IPS-18c (cell line): ENCODE data around the gene ADGRB3.

Experiments
- H3K4me3 ChIP-seq: 2 replicates; pipeline ENCODE4 v1.7.0; 2013; ENCODE audit warnings: low read depth, mild to moderate bottlenecking, low read length, moderate library complexity; ENCODE audit not compliant: insufficient read depth
- H3K9me3 ChIP-seq: one replicate; pipeline ENCODE4 v1.6.1; 2013; ENCODE audit warnings: mild to moderate bottlenecking, low read length, moderate library complexity; ENCODE audit not compliant: control insufficient read depth, insufficient read depth

ADGRB3 gene

GRCh38 chr6:69138148-69138547 is 503.1 kb downstream of the ADGRB3 start:
- Histone ChIP-seq H3K9me3 (no peaks in the 10 kb centered on the region), H3K4me3 (no peak overlapping the region)

GRCh38 chr6:69138893-69139494 is 503.9 kb downstream of the ADGRB3 start:
- H3K9me3 ChIP-seq: no peaks in the 10 kb centered on the region
- H3K4me3 ChIP-seq: no peak overlapping the region

- H3K9me3 ChIP-seq: no peaks in the 10 kb centered on the region
Measured at GRCh38 chr6:69145062-69145461, 510.0 kb downstream of the ADGRB3 start.

GRCh38 chr6:69146385-69146784 is 511.3 kb downstream of the ADGRB3 start:
- no peaks in the 10 kb centered on the region for H3K9me3 ChIP-seq

More at GRCh38 chr6:69145062-69145461, 510.0 kb downstream of the ADGRB3 start:
- no peak overlapping the region for H3K4me3 ChIP-seq

GRCh38 chr6:69155467-69155866 is 520.4 kb downstream of the ADGRB3 start:
- Histone ChIP-seq H3K9me3 (no peaks in the 10 kb centered on the region), H3K4me3 (no peak overlapping the region)

More at GRCh38 chr6:69146385-69146784, 511.3 kb downstream of the ADGRB3 start:
- H3K4me3 ChIP-seq: no peak overlapping the region

- H3K4me3 ChIP-seq: no peak overlapping the region
- no peaks in the 10 kb centered on the region for H3K9me3 ChIP-seq
Measured at GRCh38 chr6:69162811-69163210, 527.7 kb downstream of the ADGRB3 start.

- Histone ChIP-seq H3K9me3 (no peaks in the 10 kb centered on the region), H3K4me3 (no peak overlapping the region)
Measured at GRCh38 chr6:69164564-69165229, 529.6 kb downstream of the ADGRB3 start.

GRCh38 chr6:69179681-69180080 is 544.6 kb downstream of the ADGRB3 start:
- Histone ChIP-seq H3K4me3 (no peak overlapping the region; the same call in 1 of the 2 replicates), H3K9me3 (no peaks in the 10 kb centered on the region)

- no peaks in the 10 kb centered on the region for H3K9me3 ChIP-seq
- H3K4me3 ChIP-seq: no peak overlapping the region
Measured at GRCh38 chr6:69180361-69181067, 545.4 kb downstream of the ADGRB3 start.

GRCh38 chr6:69181964-69182363 is 546.9 kb downstream of the ADGRB3 start:
- Histone ChIP-seq H3K4me3 (no peak overlapping the region), H3K9me3 (no peaks in the 10 kb centered on the region)

GRCh38 chr6:69185276-69185675 is 550.2 kb downstream of the ADGRB3 start:
- H3K9me3 ChIP-seq: no peaks in the 10 kb centered on the region
- H3K4me3 ChIP-seq: no peak overlapping the region

GRCh38 chr6:69202768-69203167 is 567.7 kb downstream of the ADGRB3 start:
- Histone ChIP-seq H3K9me3 (peaks cover 2% of the 10 kb centered on the region), H3K4me3 (no peak overlapping the region)

- Histone ChIP-seq H3K9me3 (no peaks in the 10 kb centered on the region), H3K4me3 (no peak overlapping the region)
Measured at GRCh38 chr6:69216127-69216526, 581.0 kb downstream of the ADGRB3 start.

- Histone ChIP-seq H3K9me3 (no peaks in the 10 kb centered on the region), H3K4me3 (no peak overlapping the region)
Measured at GRCh38 chr6:69217343-69217742, 582.3 kb downstream of the ADGRB3 start.

- H3K9me3 ChIP-seq: no peaks in the 10 kb centered on the region
- no peak overlapping the region for H3K4me3 ChIP-seq
Measured at GRCh38 chr6:69220375-69220774, 585.3 kb downstream of the ADGRB3 start.

GRCh38 chr6:69232008-69232407 is 596.9 kb downstream of the ADGRB3 start:
- Histone ChIP-seq H3K9me3 (no peaks in the 10 kb centered on the region), H3K4me3 (no peak overlapping the region)

- H3K9me3 ChIP-seq: no peaks in the 10 kb centered on the region
- 0 out of 2 replicates have a peak overlapping the region, but pooled peaks have one; percentile 5 for H3K4me3 ChIP-seq
Measured at GRCh38 chr6:69232496-69232895, 597.4 kb downstream of the ADGRB3 start.

GRCh38 chr6:69232911-69233448 is 597.9 kb downstream of the ADGRB3 start:
- H3K4me3 ChIP-seq: 0 out of 2 replicates have a peak overlapping the region, but pooled peaks have one; percentile 5
- no peaks in the 10 kb centered on the region for H3K9me3 ChIP-seq
